NT2/D1 (cell line): ENCODE data around the gene NISCH.

Experiments
- YY1 ChIP-seq: IDR thresholded peaks from 2 replicates; pipeline ENCODE4 v1.6.1; 2011; ENCODE audit not compliant: insufficient read length, insufficient read depth
- ZNF274 ChIP-seq: IDR thresholded peaks from 2 replicates; pipeline ENCODE4 v1.6.1; 2011; ENCODE audit warnings: mild to moderate bottlenecking, low read depth, low read length

- TF ChIP-seq ZNF274 (no peak), YY1 (no peak)
These were observed 32.7 kb upstream of the NISCH start for GRCh38 chr3:52422669-52423068.
